Left colon (tissue), 2 donors: Measurements from ENCODE around the gene BFSP2. TPM values are rescaled to one million over a fixed set of nuclear protein-coding genes. Genes with fewer than 3 reads are reported as not detected.

Source experiments
- total RNA-seq, 2 donors: library from RNA; stranded (reverse); fragmentation: NEBNext Ultra II Directional; extraction: Animal tissue kit (Norgen Biotek cat#: 25700); gene quantifications; one replicate each; pipeline ENCODE4 v1.2.1, GENCODE V29; 2021
- donor health status: DM: no; HTN: no; CAD: no.
- donor health status: DM: yes; HTN: yes; CAD: no.

The BFSP2 gene
- total RNA-seq, 2 donors from 2014 or later = not detected

Other genes starting within 250 kb of the BFSP2 start
- gene CDV3, start 173.6 kb downstream of the BFSP2 start, total RNA-seq = 100 to 1,000 TPM; 137 to 143 TPM